ENCODE data around the gene PGAP1.
"Not testable (repeated sequence)": the region's sequence is repeated elsewhere in the genome, so short reads cannot be mapped to it uniquely, and the experiment has no call there.

The PGAP1 gene

GRCh38 chr2:196913691-196914090, 12.8 kb downstream of the PGAP1 start:
- DNase-seq (ENCODE audit: low read depth): no peak
- no peak overlapping the region for H3K4me3 ChIP-seq (ENCODE audit: low read depth, low read length)

- DNase-seq (ENCODE audit: low read depth); H3K4me3 ChIP-seq (ENCODE audit: low read depth, low read length): not testable (repeated sequence)
These were observed 21.1 kb downstream of the PGAP1 start for GRCh38 chr2:196905365-196905764.

- DNase-seq (ENCODE audit: low read depth): no peak
- no peak overlapping the region for H3K4me3 ChIP-seq (ENCODE audit: low read depth, low read length)
These were observed 23.7 kb downstream of the PGAP1 start for GRCh38 chr2:196902828-196903227.

- H3K4me3 ChIP-seq (ENCODE audit: low read depth, low read length): no peak overlapping the region
- DNase-seq (ENCODE audit: low read depth): no peak
These were observed 25.7 kb downstream of the PGAP1 start for GRCh38 chr2:196900843-196901242.

- H3K4me3 ChIP-seq (ENCODE audit: low read depth, low read length): no peak overlapping the region
- no peak for DNase-seq (ENCODE audit: low read depth)
These were observed 26.5 kb downstream of the PGAP1 start for GRCh38 chr2:196899976-196900375.

- no peak for DNase-seq (ENCODE audit: low read depth)
These were observed 35.4 kb downstream of the PGAP1 start for GRCh38 chr2:196891136-196891535.

GRCh38 chr2:196887431-196887830, 39.1 kb downstream of the PGAP1 start:
- no peak for DNase-seq (ENCODE audit: low read depth)
- H3K4me3 ChIP-seq (ENCODE audit: low read depth, low read length): no peak overlapping the region

More at GRCh38 chr2:196891136-196891535, 35.4 kb downstream of the PGAP1 start:
- H3K4me3 ChIP-seq (ENCODE audit: low read depth, low read length): no peak overlapping the region

- no peak for DNase-seq (ENCODE audit: low read depth)
- no peak overlapping the region for H3K4me3 ChIP-seq (ENCODE audit: low read depth, low read length)
These were observed 42.1 kb downstream of the PGAP1 start for GRCh38 chr2:196884368-196884767.

- no peak overlapping the region for H3K4me3 ChIP-seq (ENCODE audit: low read depth, low read length)
- DNase-seq (ENCODE audit: low read depth): no peak
These were observed 50.1 kb downstream of the PGAP1 start for GRCh38 chr2:196876364-196876763.

GRCh38 chr2:196875414-196875813, 51.1 kb downstream of the PGAP1 start:
- no peak for DNase-seq (ENCODE audit: low read depth)
- no peak overlapping the region for H3K4me3 ChIP-seq (ENCODE audit: low read depth, low read length)

GRCh38 chr2:196873511-196873910, 53.0 kb downstream of the PGAP1 start:
- DNase-seq (ENCODE audit: low read depth): no peak
- H3K4me3 ChIP-seq (ENCODE audit: low read depth, low read length): no peak overlapping the region

GRCh38 chr2:196854629-196855028, 71.9 kb downstream of the PGAP1 start:
- DNase-seq (ENCODE audit: low read depth): no peak
- H3K4me3 ChIP-seq (ENCODE audit: low read depth, low read length): no peak overlapping the region

GRCh38 chr2:196853301-196854087, 73.0 kb downstream of the PGAP1 start:
- H3K4me3 ChIP-seq (ENCODE audit: low read depth, low read length): no peak overlapping the region
- DNase-seq (ENCODE audit: low read depth): no peak

- H3K4me3 ChIP-seq (ENCODE audit: low read depth, low read length): no peak overlapping the region
- no peak for DNase-seq (ENCODE audit: low read depth)
These were observed 75.4 kb downstream of the PGAP1 start for GRCh38 chr2:196851088-196851487.

GRCh38 chr2:196849895-196850294, 76.6 kb downstream of the PGAP1 start:
- peak; percentile 2 for DNase-seq (ENCODE audit: low read depth)
- no peak overlapping the region for H3K4me3 ChIP-seq (ENCODE audit: low read depth, low read length)

GRCh38 chr2:196846295-196846694, 80.2 kb downstream of the PGAP1 start:
- no peak overlapping the region for H3K4me3 ChIP-seq (ENCODE audit: low read depth, low read length)
- DNase-seq (ENCODE audit: low read depth): no peak

- H3K4me3 ChIP-seq (ENCODE audit: low read depth, low read length): no peak overlapping the region
- no peak for DNase-seq (ENCODE audit: low read depth)
These were observed 81.1 kb downstream of the PGAP1 start for GRCh38 chr2:196845371-196845770.

- no peak for DNase-seq (ENCODE audit: low read depth)
- H3K4me3 ChIP-seq (ENCODE audit: low read depth, low read length): no peak overlapping the region
These were observed 86.3 kb downstream of the PGAP1 start for GRCh38 chr2:196840171-196840570.

GRCh38 chr2:196839574-196839973, 86.9 kb downstream of the PGAP1 start:
- H3K4me3 ChIP-seq (ENCODE audit: low read depth, low read length): no peak overlapping the region
- no peak for DNase-seq (ENCODE audit: low read depth)

- no peak for DNase-seq (ENCODE audit: low read depth)
- no peak overlapping the region for H3K4me3 ChIP-seq (ENCODE audit: low read depth, low read length)
These were observed 90.1 kb downstream of the PGAP1 start for GRCh38 chr2:196836440-196836839.

GRCh38 chr2:196830701-196831100, 95.8 kb downstream of the PGAP1 start:
- H3K4me3 ChIP-seq (ENCODE audit: low read depth, low read length): no peak overlapping the region
- no peak for DNase-seq (ENCODE audit: low read depth)

Measured in skeletal muscle cell (primary cell).